WTC11 (cell line): ENCODE measurements around the gene FBXO39. TPM values are rescaled to one million over a fixed set of nuclear protein-coding genes. Genes with fewer than 3 reads are reported as not detected.

Experiments used
- ATAC-seq: fragments of 200-7000 bp; cut with Tn5 transposase; 2 replicates; pipeline ENCODE4 v1.10.0; 2021; ENCODE audit warnings: mild to moderate bottlenecking, moderate library complexity
- CTCF ChIA-PET: fragments of 300-600 bp; sonication (Branson Sonifier 250); formaldehyde crosslinking; loops from one replicate; lab custom pipeline; 2021; ENCODE audit warnings: antibody characterized with exemption; lab: Charles Lee
- POLR2A ChIA-PET: fragments of 350-600 bp; sonication (Branson Sonifier 250); formaldehyde crosslinking; loops from one replicate; lab custom pipeline; 2021; ENCODE audit warnings: antibody characterized with exemption; lab: Charles Lee
- DNase-seq: peaks from one replicate; pipeline ENCODE4 v3.0.0; 2021; ENCODE audit warnings: low spot score
- H3K27ac Mint-ChIP-seq: 2 replicates; pipeline ENCODE4 v1.8.0; 2021; ENCODE audit warnings: mixed read lengths
- H3K27me3 Mint-ChIP-seq: 2 replicates; pipeline ENCODE4 v1.8.0; 2021; ENCODE audit warnings: low read depth, mild to moderate bottlenecking, moderate library complexity, mixed read lengths
- H3K36me3 Mint-ChIP-seq: 2 replicates; pipeline ENCODE4 v1.8.0; 2021; ENCODE audit warnings: mixed read lengths
- H3K4me1 Mint-ChIP-seq: 2 replicates; pipeline ENCODE4 v1.8.0; 2022; ENCODE audit warnings: mixed read lengths
- H3K4me3 Mint-ChIP-seq: 2 replicates; pipeline ENCODE4 v1.8.0; 2021; ENCODE audit warnings: mild to moderate bottlenecking, moderate library complexity, mixed read lengths
- H3K9me3 Mint-ChIP-seq: 2 replicates; pipeline ENCODE4 v1.8.0; 2021; ENCODE audit warnings: mixed read lengths
- AFF4 ChIP-seq: sonication (generic); formaldehyde crosslinking; IDR thresholded peaks from 2 replicates; pipeline ENCODE4 v1.8.1; 2023; ENCODE audit warnings: mild to moderate bottlenecking, missing genetic modification reagents, borderline replicate concordance
- AR ChIP-seq: fragments of 250-450 bp; sonication (Bioruptor Pico); IDR thresholded peaks from 2 replicates; pipeline ENCODE4 v1.9.0; 2021; ENCODE audit warnings: mild to moderate bottlenecking
- E2F5 ChIP-seq: sonication (generic); formaldehyde crosslinking; IDR thresholded peaks from 2 replicates; pipeline ENCODE4 v1.8.1; 2022; ENCODE audit warnings: mild to moderate bottlenecking, moderate library complexity, missing genetic modification reagents
- ELF4 ChIP-seq: sonication (generic); formaldehyde crosslinking; IDR thresholded peaks from 2 replicates; pipeline ENCODE4 v1.8.1; 2022; ENCODE audit warnings: low read depth, mild to moderate bottlenecking, moderate library complexity, missing genetic modification reagents
- FOXP4 ChIP-seq: sonication (generic); formaldehyde crosslinking; IDR thresholded peaks from 2 replicates; pipeline ENCODE4 v1.8.0; 2022; ENCODE audit warnings: mild to moderate bottlenecking, missing genetic modification reagents
- IRF1 ChIP-seq: sonication (generic); formaldehyde crosslinking; IDR thresholded peaks from 2 replicates; pipeline ENCODE4 v1.8.0; 2023; ENCODE audit warnings: missing genetic modification reagents
- NFYB ChIP-seq: sonication (generic); formaldehyde crosslinking; conservative IDR thresholded peaks from 2 replicates; pipeline ENCODE4 v1.8.0; 2022; ENCODE audit warnings: low read depth, missing genetic modification reagents
- USF1 ChIP-seq: sonication (generic); formaldehyde crosslinking; IDR thresholded peaks from 2 replicates; pipeline ENCODE4 v1.8.0; 2022; ENCODE audit warnings: mild to moderate bottlenecking, missing genetic modification reagents
- ZNF219 ChIP-seq: sonication (generic); formaldehyde crosslinking; IDR thresholded peaks from 2 replicates; pipeline ENCODE4 v1.8.0; 2023; ENCODE audit warnings: missing genetic modification reagents, mild to moderate bottlenecking, borderline replicate concordance
- ZNF263 ChIP-seq: sonication (generic); formaldehyde crosslinking; IDR thresholded peaks from 2 replicates; pipeline ENCODE4 v1.8.1; 2022; ENCODE audit warnings: low read depth, mild to moderate bottlenecking, moderate library complexity, missing genetic modification reagents
- ZNF512 ChIP-seq: sonication (generic); formaldehyde crosslinking; IDR thresholded peaks from 2 replicates; pipeline ENCODE4 v1.8.1; 2022; ENCODE audit warnings: missing genetic modification reagents, borderline replicate concordance
- total RNA-seq: library from RNA; stranded (reverse); gene quantifications from 3 replicates; pipeline ENCODE4 v1.2.3, GENCODE V29; 2021
- TF ChIP-seq, protein P1 (sequence below): fragments of 250-450 bp; sonication (Bioruptor Pico); conservative IDR thresholded peaks from 2 replicates; pipeline ENCODE4 v1.9.0; 2021; ENCODE audit warnings: mild to moderate bottlenecking
- TF ChIP-seq, protein P2 (sequence below): sonication (generic); formaldehyde crosslinking; IDR thresholded peaks from 2 replicates; pipeline ENCODE4 v1.8.0; 2022; ENCODE audit warnings: missing genetic modification reagents

The FBXO39 gene
- total RNA-seq, 1 experiment from 2014 or later: not detected

- TF ChIP-seq ZNF512 (CRISPR knock-in tag) (no peak), FOXP4 (CRISPR knock-in tag) (no peak)
- TF ChIP-seq, all 79 proteins: peak for 0
These were observed 18.3 kb upstream of the FBXO39 start (continued) for GRCh38 chr17:6757747-6758146.

- H3K4me3 Mint-ChIP-seq: no peak overlapping the region
- peaks cover 6% of the 10 kb centered on the region for H3K27me3 Mint-ChIP-seq
- H3K36me3 Mint-ChIP-seq: no peaks in the 10 kb centered on the region
- H3K4me1 Mint-ChIP-seq: peaks cover 28% of the 10 kb centered on the region
- H3K9me3 Mint-ChIP-seq: peaks cover 4% of the 10 kb centered on the region
- POLR2A ChIA-PET: no interaction called here
- no peak overlapping the region for H3K27ac Mint-ChIP-seq
- ATAC-seq (no peak), DNase-seq (no peak)
- CTCF ChIA-PET: no interaction called here
- TF ChIP-seq IRF1 (CRISPR knock-in tag): no peak
- TF ChIP-seq, protein P1, sequence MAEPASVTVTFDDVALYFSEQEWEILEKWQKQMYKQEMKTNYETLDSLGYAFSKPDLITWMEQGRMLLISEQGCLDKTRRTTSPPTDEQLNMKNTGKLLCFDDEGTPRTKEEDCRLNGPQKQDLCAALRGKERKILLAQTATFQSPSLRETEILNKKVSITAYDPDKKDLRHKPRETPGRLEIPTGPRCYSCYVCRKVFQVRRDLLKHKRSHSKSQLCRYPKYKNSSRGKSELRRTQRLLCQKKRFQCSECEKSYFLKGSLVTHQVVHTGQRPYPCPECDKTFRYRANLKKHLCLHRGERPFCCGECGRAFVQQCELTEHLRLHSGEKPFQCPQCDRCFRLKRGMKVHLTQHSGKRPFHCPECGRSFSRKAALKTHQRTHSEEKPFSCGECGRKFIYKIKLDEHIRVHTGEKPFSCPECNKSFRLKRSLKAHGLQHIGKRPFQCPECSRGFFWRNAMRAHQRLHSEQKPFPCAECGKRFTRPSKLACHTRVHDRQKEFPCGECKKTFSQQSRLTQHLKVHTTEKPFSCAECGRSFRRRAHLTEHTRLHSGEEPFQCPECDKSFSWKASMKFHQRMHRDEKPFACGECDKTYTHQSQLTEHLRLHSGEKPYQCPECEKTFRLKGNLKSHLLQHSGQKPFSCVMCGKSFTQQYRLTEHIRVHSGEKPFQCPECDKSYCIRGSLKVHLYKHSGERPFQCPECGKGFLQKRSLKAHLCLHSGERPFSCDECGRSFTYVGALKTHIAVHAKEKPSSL (CRISPR knock-in tag): no peak
- TF ChIP-seq AR (CRISPR knock-in tag): no peak
- TF ChIP-seq NFYB (CRISPR knock-in tag): no peak
- no peak for TF ChIP-seq AFF4 (CRISPR knock-in tag)
- no peak for TF ChIP-seq ZNF219 (CRISPR knock-in tag)
- TF ChIP-seq ZNF512 (CRISPR knock-in tag): no peak
- TF ChIP-seq E2F5 (CRISPR knock-in tag): no peak
- TF ChIP-seq, protein P2, sequence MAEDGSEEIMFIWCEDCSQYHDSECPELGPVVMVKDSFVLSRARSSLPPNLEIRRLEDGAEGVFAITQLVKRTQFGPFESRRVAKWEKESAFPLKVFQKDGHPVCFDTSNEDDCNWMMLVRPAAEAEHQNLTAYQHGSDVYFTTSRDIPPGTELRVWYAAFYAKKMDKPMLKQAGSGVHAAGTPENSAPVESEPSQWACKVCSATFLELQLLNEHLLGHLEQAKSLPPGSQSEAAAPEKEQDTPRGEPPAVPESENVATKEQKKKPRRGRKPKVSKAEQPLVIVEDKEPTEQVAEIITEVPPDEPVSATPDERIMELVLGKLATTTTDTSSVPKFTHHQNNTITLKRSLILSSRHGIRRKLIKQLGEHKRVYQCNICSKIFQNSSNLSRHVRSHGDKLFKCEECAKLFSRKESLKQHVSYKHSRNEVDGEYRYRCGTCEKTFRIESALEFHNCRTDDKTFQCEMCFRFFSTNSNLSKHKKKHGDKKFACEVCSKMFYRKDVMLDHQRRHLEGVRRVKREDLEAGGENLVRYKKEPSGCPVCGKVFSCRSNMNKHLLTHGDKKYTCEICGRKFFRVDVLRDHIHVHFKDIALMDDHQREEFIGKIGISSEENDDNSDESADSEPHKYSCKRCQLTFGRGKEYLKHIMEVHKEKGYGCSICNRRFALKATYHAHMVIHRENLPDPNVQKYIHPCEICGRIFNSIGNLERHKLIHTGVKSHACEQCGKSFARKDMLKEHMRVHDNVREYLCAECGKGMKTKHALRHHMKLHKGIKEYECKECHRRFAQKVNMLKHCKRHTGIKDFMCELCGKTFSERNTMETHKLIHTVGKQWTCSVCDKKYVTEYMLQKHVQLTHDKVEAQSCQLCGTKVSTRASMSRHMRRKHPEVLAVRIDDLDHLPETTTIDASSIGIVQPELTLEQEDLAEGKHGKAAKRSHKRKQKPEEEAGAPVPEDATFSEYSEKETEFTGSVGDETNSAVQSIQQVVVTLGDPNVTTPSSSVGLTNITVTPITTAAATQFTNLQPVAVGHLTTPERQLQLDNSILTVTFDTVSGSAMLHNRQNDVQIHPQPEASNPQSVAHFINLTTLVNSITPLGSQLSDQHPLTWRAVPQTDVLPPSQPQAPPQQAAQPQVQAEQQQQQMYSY (CRISPR knock-in tag): no peak
- TF ChIP-seq ELF4 (CRISPR knock-in tag): no peak
- TF ChIP-seq ZNF263 (CRISPR knock-in tag): no peak
- no peak for TF ChIP-seq USF1 (CRISPR knock-in tag)
These were observed 14.2 kb upstream of the FBXO39 start for GRCh38 chr17:6761779-6762178.
